H1 (cell line): Measurements from ENCODE around the gene SCP2. TPM values are rescaled to one million over a fixed set of nuclear protein-coding genes. Genes with fewer than 3 reads are reported as not detected.

Source experiments
- BCL11A ChIP-seq, 2 experiments: IDR thresholded peaks; one replicate each; pipeline ENCODE4 v1.6.1; 2011; ENCODE audit warnings: low read depth in 2 of 2, low read length in 2 of 2, mild to moderate bottlenecking in 2 of 2
- CBX5 ChIP-seq: fragments of 300-800, 300-1000 bp; sonication (generic); IDR thresholded peaks from 2 replicates; pipeline ENCODE4 v1.7.1; 2016; ENCODE audit warnings: antibody characterized with exemption, low read length, low read depth
- CBX8 ChIP-seq: fragments of 300-800, 300-1000 bp; sonication (generic); IDR thresholded peaks from 2 replicates; pipeline ENCODE4 v1.7.1; 2016; ENCODE audit warnings: low read depth, low read length, borderline replicate concordance
- CTCF ChIP-seq, 3 experiments: IDR thresholded peaks; 1 replicate in 2 of 3; 2 replicates in 1 of 3; pipeline versions ENCODE4 v1.5.1 to v1.6.1; 2011; ENCODE audit warnings: low read length in 3 of 3, mild to moderate bottlenecking in 3 of 3, inconsistent platforms in 2 of 3, low read depth in 1 of 3, moderate library complexity in 1 of 3; ENCODE audit not compliant: insufficient read depth in 1 of 3; ENCODE audit errors: control extremely low read depth in 1 of 3
- NRF1 ChIP-seq: IDR thresholded peaks from 2 replicates; pipeline ENCODE4 v1.6.1; 2011; ENCODE audit warnings: mild to moderate bottlenecking, low read depth, low read length, improper control_type of control experiment
- POLR2AphosphoS5 ChIP-seq: IDR thresholded peaks from 2 replicates; pipeline ENCODE4 v1.6.1; 2011; ENCODE audit warnings: low read depth, low read length
- polyA plus RNA-seq, 7 experiments: library from polyadenylated mRNA; depleted of rRNA in 3 of 7; stranded (reverse) in 5 of 7; unstranded in 2 of 7; fragments of >200 nt in 5 of 7; fragments of 200-250 nt in 2 of 7; gene quantifications; 1 replicate in 5 of 7; 2 replicates in 1 of 7; 4 replicates in 1 of 7; pipeline versions ENCODE4 v1.2.1 to v1.2.3, GENCODE V29; 2011 to 2013; ENCODE audit warnings: missing spikeins in 2 of 7, mixed read lengths in 2 of 7
- total RNA-seq: library from RNA; stranded (reverse); fragmentation: NEBNext Ultra II Directional; extraction: Animal tissue kit (Norgen Biotek cat#: 25700); gene quantifications from 2 replicates; pipeline ENCODE4 v1.2.1, GENCODE V29; 2021

SCP2 gene
- total and polyA plus RNA-seq, 2 of the 8 experiments (the other 6 are each of a cell fraction or from before 2014, with no cell fraction given) = 20.9 to 54.3 TPM

DNA sequence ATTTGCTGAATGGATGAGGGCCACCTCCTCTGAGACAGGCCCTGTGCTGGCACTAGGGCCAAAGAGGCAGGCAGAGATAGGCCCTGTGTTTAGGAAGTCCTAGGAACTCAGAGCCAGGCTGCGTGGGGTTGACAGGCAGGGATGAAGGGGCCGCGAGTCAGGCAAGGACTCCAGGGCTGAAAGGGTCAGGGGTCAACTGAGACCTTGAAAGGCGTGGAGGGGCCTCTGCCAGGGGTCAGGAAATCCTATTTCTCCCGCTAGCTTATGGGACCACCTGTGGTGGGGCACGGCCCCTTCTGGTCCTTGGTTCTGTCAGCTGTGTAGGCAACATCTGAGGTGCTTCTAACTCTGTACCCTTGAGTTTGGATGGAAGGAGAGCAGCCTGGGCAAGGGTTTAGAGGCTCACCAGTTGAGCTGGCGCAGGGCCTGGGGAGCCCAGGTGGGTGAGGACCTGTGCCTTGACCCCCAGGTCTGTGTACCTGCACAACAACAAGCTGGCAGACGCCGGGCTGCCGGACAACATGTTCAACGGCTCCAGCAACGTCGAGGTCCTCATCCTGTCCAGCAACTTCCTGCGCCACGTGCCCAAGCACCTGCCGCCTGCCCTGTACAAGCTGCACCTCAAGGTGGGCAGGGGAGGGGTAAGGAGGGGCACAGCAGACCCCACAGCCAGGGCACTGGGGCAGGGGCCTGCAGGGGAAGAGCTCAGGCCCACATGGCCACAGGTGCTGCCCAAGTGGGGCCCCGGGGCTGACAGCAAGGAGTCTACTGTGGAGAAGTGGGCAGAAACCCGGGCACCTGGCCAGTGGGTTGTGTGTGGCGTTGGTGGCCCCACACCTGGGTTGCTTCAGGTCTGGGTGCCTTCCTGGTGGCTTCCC is 149.9 kb downstream of the SCP2 start (continued):
- TF ChIP-seq CBX8 (no peak), BCL11A (IDR thresholded peaks at IDR 0.05; ENCODE audit: low read depth in 2 of 2, low read length in 2 of 2) (no peak), CTCF (IDR thresholded peaks at IDR 0.05; ENCODE audit: control extremely low read depth in 1 of 3, insufficient read depth in 1 of 3, low read depth in 1 of 3, low read length in 3 of 3) (no peak), NRF1 (no peak), CBX5 (no peak), POLR2AphosphoS5 (no peak)
- TF ChIP-seq, all 59 proteins: peak for 0
